ENCODE results near the gene ADAMTS20. TPM values are rescaled to one million over a fixed set of nuclear protein-coding genes. Genes with fewer than 3 reads are reported as not detected.

ADAMTS20 gene
- total RNA-seq, 1 experiment from 2014 or later = not detected

DNA sequence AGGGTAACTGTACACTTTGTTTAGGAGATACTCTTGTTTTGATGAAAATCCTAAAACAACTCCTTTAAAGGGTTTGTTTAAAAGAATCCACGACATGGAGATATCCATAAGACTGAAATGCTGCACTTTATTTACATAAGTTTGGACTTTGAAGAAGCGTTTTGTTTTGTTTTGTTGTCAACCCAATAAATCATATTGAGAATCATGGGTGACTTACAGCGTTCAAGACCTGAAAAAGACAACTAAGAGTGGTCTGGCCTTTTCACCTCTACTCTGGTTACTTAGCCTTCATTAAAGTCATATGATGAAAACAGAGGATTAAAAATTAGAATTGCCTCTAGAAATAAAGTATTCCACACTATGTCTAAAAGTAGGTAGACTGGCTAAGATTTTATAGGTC is 234.8 kb downstream of the ADAMTS20 start:
- no peak for DNase-seq (ENCODE audit: low read depth)

DNA sequence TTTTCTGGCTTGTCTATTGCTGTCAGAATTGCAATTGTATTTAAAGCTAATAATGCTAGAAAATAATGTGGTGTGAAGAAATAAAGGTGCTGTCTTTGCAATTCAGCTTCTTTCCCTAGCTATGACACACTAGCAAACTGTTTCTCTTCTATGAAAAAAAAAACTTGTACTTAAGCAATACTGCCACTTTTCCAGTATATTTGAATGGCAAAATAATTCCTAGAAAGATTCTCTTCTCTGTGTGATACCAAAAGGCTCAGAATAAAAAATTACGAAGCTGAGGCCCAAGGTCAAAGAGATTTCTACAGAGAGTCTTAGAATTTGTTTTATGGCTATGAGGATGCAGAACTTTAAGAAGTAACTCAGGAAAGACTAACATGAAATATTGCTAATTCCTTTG is 235.5 kb downstream of the ADAMTS20 start:
- DNase-seq (ENCODE audit: low read depth) = no peak

DNA sequence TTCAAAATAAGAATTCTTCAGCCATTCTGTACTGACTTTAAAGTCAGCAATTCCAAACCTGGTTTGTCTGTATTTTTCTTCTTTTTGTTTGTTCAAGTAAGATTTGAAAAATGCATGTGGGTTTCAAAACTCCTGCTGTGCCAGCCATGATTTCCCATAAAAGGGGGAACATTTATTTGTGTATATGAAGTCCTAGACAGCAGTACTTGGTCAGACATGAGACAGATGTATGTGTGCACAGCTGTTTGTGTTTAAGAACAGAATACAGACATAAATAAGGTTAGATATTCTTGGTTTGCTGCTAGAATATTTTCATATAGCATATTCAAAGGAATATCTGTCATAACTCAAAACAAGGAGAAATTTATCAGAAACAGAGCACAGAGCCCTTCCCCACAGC is 236.0 kb downstream of the ADAMTS20 start:
- no peak for DNase-seq (ENCODE audit: low read depth)

DNA sequence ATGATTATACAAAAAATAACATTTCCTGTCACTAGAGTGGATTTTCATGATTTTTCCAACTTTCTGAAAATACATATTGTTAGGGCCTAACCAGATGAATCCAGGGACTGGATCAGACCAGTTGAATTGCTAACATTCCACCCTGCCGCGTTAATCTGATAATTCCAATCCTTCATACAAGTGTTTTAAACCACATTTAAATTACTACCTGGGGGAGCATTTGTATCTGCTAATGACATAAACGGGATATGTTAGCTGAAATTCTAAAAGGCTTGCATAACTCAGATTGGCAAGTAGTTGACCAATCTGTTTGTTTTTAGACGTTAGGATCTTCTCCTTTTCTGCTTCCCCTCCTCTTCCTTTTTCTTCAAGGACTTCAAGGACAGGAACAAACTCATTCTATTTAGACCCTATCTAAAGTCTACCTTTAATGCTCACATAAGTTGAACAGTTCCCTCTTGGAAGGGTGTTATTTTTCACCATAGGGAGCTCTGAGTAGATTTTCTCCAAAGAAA is 239.0 kb downstream of the ADAMTS20 start:
- no peak for DNase-seq (ENCODE audit: low read depth)

DNA sequence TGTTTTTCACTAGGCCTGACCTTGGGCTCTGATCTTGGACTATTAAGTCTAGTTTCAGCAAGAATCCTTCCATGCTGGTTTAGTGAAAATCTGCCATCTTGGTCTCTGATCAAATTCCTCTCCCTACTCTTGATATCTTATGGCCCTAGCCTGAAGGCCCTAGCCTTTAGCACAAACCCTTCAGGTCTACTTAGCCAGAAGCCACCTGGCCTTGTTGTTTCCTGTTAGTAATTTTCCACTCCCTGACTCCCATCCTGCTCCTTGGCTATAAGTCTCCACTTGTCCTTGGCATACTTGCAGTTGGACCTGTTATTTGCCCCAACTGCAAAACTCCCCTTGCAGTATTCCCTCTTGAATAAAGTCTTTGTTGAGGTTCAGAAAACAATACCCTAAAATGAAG is 241.4 kb downstream of the ADAMTS20 start:
- DNase-seq (ENCODE audit: low read depth) = no peak

DNA sequence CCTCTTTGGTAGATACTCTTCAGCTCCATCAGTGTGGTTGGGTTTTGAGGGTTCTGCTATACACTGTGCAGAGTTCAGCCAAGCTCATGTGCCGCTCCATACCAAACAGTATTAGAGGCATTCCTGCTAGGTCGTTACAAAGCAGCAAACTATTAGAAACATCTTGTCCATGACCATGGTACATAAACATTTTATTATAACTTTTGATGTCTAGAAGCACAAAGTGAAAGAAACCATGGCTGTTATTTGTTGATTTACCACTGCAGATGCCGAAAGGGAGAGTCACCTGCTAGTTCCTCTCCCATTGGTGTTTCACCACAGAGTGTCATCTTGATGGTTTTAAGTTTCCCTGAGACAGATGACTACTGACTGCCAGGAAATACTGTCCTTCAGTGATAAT is 242.0 kb downstream of the ADAMTS20 start:
- DNase-seq (ENCODE audit: low read depth) = peak; percentile 21

DNA sequence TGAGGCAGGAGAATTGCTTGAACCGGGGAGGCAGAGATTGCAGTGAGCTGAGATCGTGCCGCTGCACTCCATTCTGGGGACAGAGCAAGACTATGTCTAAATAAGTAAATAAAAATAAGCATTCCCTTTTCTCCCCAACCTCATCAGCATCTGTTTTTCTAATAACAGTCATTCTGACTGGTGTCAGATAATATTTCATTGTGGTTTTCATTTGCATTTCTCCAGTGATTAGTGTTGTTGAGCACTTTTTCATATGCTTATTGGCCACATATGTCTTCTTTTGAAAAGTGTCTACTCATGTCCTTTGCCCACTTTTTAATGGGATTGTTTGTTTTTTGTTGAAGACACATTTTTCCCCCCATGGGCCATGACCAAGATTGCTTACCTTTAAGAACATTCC is 243.2 kb downstream of the ADAMTS20 start:
- no peak for DNase-seq (ENCODE audit: low read depth)

DNA sequence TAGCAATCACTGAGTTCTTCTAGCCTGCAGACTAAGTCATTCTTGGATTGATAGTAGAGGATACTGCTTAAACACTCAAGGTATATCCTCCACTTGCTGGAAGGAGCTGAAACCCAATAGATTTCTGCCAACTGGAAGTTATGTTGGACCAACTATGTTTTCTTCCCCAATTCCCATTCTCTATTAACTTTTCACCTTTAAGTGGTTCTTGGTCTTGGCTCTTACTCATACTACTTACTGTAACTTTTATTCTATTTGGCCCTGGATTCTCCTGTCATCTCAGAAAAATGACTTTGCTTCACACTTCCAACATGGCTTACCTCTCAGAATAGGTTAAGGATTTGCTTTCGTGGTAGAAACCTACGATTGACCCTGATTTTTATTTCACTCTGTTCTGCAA is 244.9 kb downstream of the ADAMTS20 start:
- no peak for DNase-seq (ENCODE audit: low read depth)

DNA sequence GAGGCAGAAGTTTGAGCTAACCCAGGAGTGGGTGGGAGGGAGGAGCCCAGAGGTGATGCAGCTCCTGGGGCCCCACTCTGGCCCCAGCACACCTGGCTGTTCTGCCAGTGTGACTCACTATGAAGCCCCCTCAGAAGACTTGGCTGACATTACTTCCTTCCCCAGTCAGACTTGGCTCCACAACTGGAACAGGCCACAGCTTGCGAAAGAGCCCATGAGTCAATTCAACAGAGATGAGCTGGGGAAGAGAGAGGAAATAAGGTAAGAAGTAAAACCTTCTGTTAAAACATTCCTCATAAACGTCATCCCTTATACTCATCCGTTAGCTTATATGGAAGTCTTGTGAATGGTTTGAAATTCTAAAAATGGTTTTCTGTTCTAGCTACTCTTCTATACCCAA is 245.9 kb downstream of the ADAMTS20 start:
- DNase-seq (ENCODE audit: low read depth) = peak; percentile 93

DNA sequence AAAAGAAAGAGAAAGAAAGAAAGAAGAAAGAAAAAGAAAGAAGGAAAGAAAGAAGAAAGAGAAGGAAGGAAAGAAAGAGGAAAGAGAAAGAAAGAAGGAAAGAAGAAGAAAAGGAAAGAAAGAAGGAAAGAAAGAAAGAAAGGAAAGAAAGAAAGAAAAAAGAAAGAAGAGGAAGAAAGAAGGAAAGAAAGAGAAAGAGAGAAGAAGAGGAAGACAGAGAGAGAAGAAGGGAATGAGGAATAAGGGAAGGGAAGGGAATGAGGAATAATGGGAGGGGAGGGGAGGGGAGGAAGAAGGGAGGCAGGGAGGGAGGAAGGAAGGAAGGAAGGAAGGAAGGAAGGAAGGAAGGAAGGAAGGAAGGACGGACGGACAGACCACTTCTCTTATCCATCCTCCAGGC is 246.9 kb downstream of the ADAMTS20 start:
- no peak for DNase-seq (ENCODE audit: low read depth)

Other genes starting within 250 kb of the ADAMTS20 start
- 10.3 and 12.2 TPM in 2 replicates for gene PUS7L, start 206.6 kb upstream of the ADAMTS20 start, total RNA-seq (2014; rRNA removed; shearing (Covaris generic))
- 3.8 and 4.9 TPM in 2 replicates for gene IRAK4, start 206.7 kb upstream of the ADAMTS20 start, total RNA-seq (2014; rRNA removed; shearing (Covaris generic))